IMR-90 (cell line): Measurements from ENCODE around the gene ELMO1. TPM values are rescaled to one million over a fixed set of nuclear protein-coding genes. Genes with fewer than 3 reads are reported as not detected.

Experiments
- ATAC-seq: fragments of 200-7000 bp; cut with Tn5 transposase; 2 replicates; pipeline ENCODE4 v1.9.1; 2020; ENCODE audit warnings: low read depth, mild to moderate bottlenecking, moderate library complexity
- BruUV-seq: library from RNA; stranded (reverse); fragments of 400-500 nt; replicated peaks from 2 replicates; lab custom pipeline; 2021; lab: Mats Ljungman, UMichigan
- CTCF ChIA-PET: fragments of 300-600 bp; formaldehyde crosslinking; extraction: SDS; loops from one replicate; lab custom pipeline; 2021; ENCODE audit warnings: antibody characterized with exemption; lab: Yijun Ruan, JAX
- POLR2A ChIA-PET: fragments of 300-600 bp; sonication (Branson Sonifier 250); formaldehyde crosslinking; loops from one replicate; lab custom pipeline; 2022; ENCODE audit warnings: antibody characterized with exemption; ENCODE audit not compliant: unreplicated experiment; lab: Charles Lee
- DNase-seq: peaks from one replicate; pipeline ENCODE4 v3.0.0; 2013
- H2AFZ ChIP-seq: replicated peaks from 2 replicates; pipeline ENCODE3; 2013; ENCODE audit warnings: low read length, mild to moderate bottlenecking; ENCODE audit not compliant: poor library complexity
- H2AK5ac ChIP-seq: 2 replicates; pipeline ENCODE4 v1.6.1; 2013; ENCODE audit warnings: low read depth, low read length, inconsistent platforms
- H2AK9ac ChIP-seq: replicated peaks from 2 replicates; pipeline ENCODE3; 2013; ENCODE audit warnings: mild to moderate bottlenecking, low read depth, low read length, moderate library complexity; ENCODE audit not compliant: poor library complexity
- H2BK120ac ChIP-seq: 2 replicates; pipeline ENCODE4 v1.6.1; 2013; ENCODE audit warnings: low read depth, low read length, inconsistent platforms
- H2BK15ac ChIP-seq: 3 replicates; pipeline ENCODE4 v1.6.1; 2013; ENCODE audit warnings: low read depth, low read length, inconsistent platforms
- H2BK20ac ChIP-seq: 2 replicates; pipeline ENCODE4 v1.6.1; 2013; ENCODE audit warnings: low read depth, mild to moderate bottlenecking, inconsistent platforms, low read length, moderate library complexity
- H2BK5ac ChIP-seq: 2 replicates; pipeline ENCODE4 v1.6.1; 2013; ENCODE audit warnings: mild to moderate bottlenecking, low read depth, low read length, inconsistent platforms; ENCODE audit not compliant: poor library complexity, severe bottlenecking
- H3K14ac ChIP-seq: replicated peaks from 2 replicates; pipeline ENCODE4 v1.6.1; 2013; ENCODE audit warnings: low read depth, low read length, inconsistent platforms
- H3K18ac ChIP-seq: 2 replicates; pipeline ENCODE4 v1.6.1; 2013; ENCODE audit warnings: low read depth, low read length, control low read depth
- H3K23ac ChIP-seq: 2 replicates; pipeline ENCODE4 v1.6.1; 2013; ENCODE audit warnings: low read depth, low read length, inconsistent platforms
- H3K27ac ChIP-seq: 2 replicates; pipeline ENCODE4 v1.5.1; 2013; ENCODE audit warnings: mild to moderate bottlenecking, control low read depth, low read length; ENCODE audit not compliant: insufficient read depth
- H3K27me3 ChIP-seq: 2 replicates; pipeline ENCODE4 v1.6.1; 2013; ENCODE audit warnings: low read length; ENCODE audit not compliant: control insufficient read depth, insufficient read depth
- H3K36me3 ChIP-seq: 2 replicates; pipeline ENCODE4 v1.6.1; 2013; ENCODE audit warnings: low read length, mixed read lengths; ENCODE audit not compliant: control insufficient read depth, insufficient read depth
- H3K4ac ChIP-seq: 2 replicates; pipeline ENCODE4 v1.6.1; 2013; ENCODE audit warnings: low read depth, low read length, inconsistent platforms
- H3K4me1 ChIP-seq: 2 replicates; pipeline ENCODE4 v1.6.1; 2013; ENCODE audit warnings: low read length, mixed read lengths; ENCODE audit not compliant: control insufficient read depth, insufficient read depth
- H3K4me2 ChIP-seq: 2 replicates; pipeline ENCODE4 v1.6.1; 2013; ENCODE audit warnings: low read depth, mild to moderate bottlenecking, control low read depth, low read length, moderate library complexity
- H3K4me3 ChIP-seq: 2 replicates; pipeline ENCODE4 v1.5.1; 2013; ENCODE audit warnings: low read depth, mild to moderate bottlenecking, control low read depth, low read length, moderate library complexity; ENCODE audit not compliant: insufficient read depth
- H3K56ac ChIP-seq: 2 replicates; pipeline ENCODE4 v1.6.1; 2013; ENCODE audit warnings: low read length, inconsistent platforms; ENCODE audit not compliant: insufficient read depth; ENCODE audit errors: extremely low read depth
- H3K79me1 ChIP-seq, 2 experiments: 2 replicates each; pipeline ENCODE4 v1.6.1; 2013; ENCODE audit warnings: low read length in 2 of 2, inconsistent platforms in 1 of 2, low read depth in 1 of 2
- H3K9ac ChIP-seq: 2 replicates; pipeline ENCODE4 v1.6.1; 2013; ENCODE audit warnings: low read depth, low read length, control low read depth
- H3K9me1 ChIP-seq: 2 replicates; pipeline ENCODE4 v1.6.1; 2013; ENCODE audit warnings: low read length, inconsistent platforms; ENCODE audit not compliant: insufficient read depth
- H3K9me3 ChIP-seq: 2 replicates; pipeline ENCODE4 v1.6.1; 2013; ENCODE audit warnings: low read length; ENCODE audit not compliant: control insufficient read depth, insufficient read depth
- H4K20me1 ChIP-seq: 2 replicates; pipeline ENCODE4 v1.6.1; 2013; ENCODE audit warnings: low read length, inconsistent platforms; ENCODE audit not compliant: insufficient read depth
- H4K5ac ChIP-seq: 2 replicates; pipeline ENCODE4 v1.6.1; 2013; ENCODE audit warnings: mild to moderate bottlenecking, low read depth, low read length, control low read depth
- H4K8ac ChIP-seq, 2 experiments: 2 replicates each; pipeline ENCODE4 v1.6.1; 2013; ENCODE audit warnings: low read depth in 2 of 2, low read length in 2 of 2, control low read depth in 1 of 2, inconsistent platforms in 1 of 2
- H4K91ac ChIP-seq: 2 replicates; pipeline ENCODE4 v1.6.1; 2013; ENCODE audit warnings: low read depth, low read length, inconsistent platforms; ENCODE audit not compliant: insufficient read depth
- BHLHE40 ChIP-seq: fragments of 150-350 bp; IDR thresholded peaks from 2 replicates; pipeline ENCODE4 v1.6.1; 2016; ENCODE audit warnings: mild to moderate bottlenecking, low read depth, low read length
- CHD1 ChIP-seq: IDR thresholded peaks from 2 replicates; pipeline ENCODE4 v1.6.1; 2012; ENCODE audit warnings: low read depth, low read length, improper control_type of control experiment
- CTCF ChIP-seq: conservative IDR thresholded peaks from 2 replicates; pipeline ENCODE4 v1.5.1; 2012; ENCODE audit warnings: mild to moderate bottlenecking, low read depth, low read length, improper control_type of control experiment
- ELK1 ChIP-seq: fragments of 150-350 bp; IDR thresholded peaks from 2 replicates; pipeline ENCODE4 v1.6.1; 2016; ENCODE audit warnings: low read depth, mild to moderate bottlenecking, low read length, moderate library complexity, borderline replicate concordance
- MAFK ChIP-seq: IDR thresholded peaks from 2 replicates; pipeline ENCODE4 v1.6.1; 2012; ENCODE audit warnings: low read depth, low read length, improper control_type of control experiment
- MXI1 ChIP-seq: IDR thresholded peaks from 2 replicates; pipeline ENCODE4 v1.6.1; 2012; ENCODE audit warnings: low read depth, mild to moderate bottlenecking, low read length, moderate library complexity, borderline replicate concordance
- POLR2A ChIP-seq: IDR thresholded peaks from 2 replicates; pipeline ENCODE4 v1.6.1; 2012; ENCODE audit warnings: mild to moderate bottlenecking, low read depth, low read length
- RCOR1 ChIP-seq: IDR thresholded peaks from 2 replicates; pipeline ENCODE4 v1.6.1; 2012; ENCODE audit warnings: mild to moderate bottlenecking, low read length, improper control_type of control experiment; ENCODE audit not compliant: insufficient replicate concordance
- WGBS, 2 experiments: methylation state at CpG; one replicate each; pipeline versions ENCODE4 v1.1.5 to v1.1.7; 2013; ENCODE audit warnings: missing lambda C conversion rate in 2 of 2; ENCODE audit not compliant: insufficient read length in 1 of 2; ENCODE audit errors: extremely low coverage in 2 of 2; 5-methylcytosine and 5-hydroxymethylcytosine counted together
- dilution Hi-C: fragments of 300-500 bp; cut with HindIII; formaldehyde crosslinking; loops from one replicate; pipeline ENCODE4 v1.14.3; 2018; ENCODE audit warnings: low sequenced_read_pairs; ENCODE audit not compliant: unreplicated experiment
- in situ Hi-C: fragments of 300-500 bp; cut with MboI; formaldehyde crosslinking; loops from 3 replicates; pipeline ENCODE4 v1.14.3; 2019; ENCODE audit warnings: low sequenced_read_pairs, inconsistent platforms, mixed read lengths
- intact Hi-C: fragments of 100-400 bp; cut with micrococcal nuclease; formaldehyde crosslinking; loops from 2 replicates; pipeline ENCODE4 v1.10.0; 2022
- polyA plus RNA-seq, 3 experiments: library from polyadenylated mRNA; depleted of rRNA; stranded (reverse); fragments of >200 nt; gene quantifications; 2 replicates each; pipeline ENCODE4 v1.2.3, GENCODE V29; 2012; ENCODE audit warnings: low replicate concordance in 1 of 3
- total RNA-seq: library from RNA; depleted of rRNA; stranded (reverse); fragments of >200 nt; gene quantifications from 2 replicates; pipeline ENCODE4 v1.2.3, GENCODE V29; 2012
- TF ChIP-seq, protein P1 (sequence below): fragments of 150-350 bp; IDR thresholded peaks from 2 replicates; pipeline ENCODE4 v1.6.1; 2017; ENCODE audit warnings: mild to moderate bottlenecking, antibody characterized with exemption, low read length, low read depth

The ELMO1 gene
- total and polyA plus RNA-seq, 2 of the 4 experiments (the other 2 are of a cell fraction), result 0.03 TPM; not detected in 1

GRCh38 chr7:37173670-37174069 lies 275.0 kb downstream of the ELMO1 start:
- H3K79me1 ChIP-seq, result no peaks in the 10 kb centered on the region
- no peak overlapping the region for H3K4me2 ChIP-seq

More at GRCh38 chr7:37173670-37174069, 275.0 kb downstream of the ELMO1 start:
- Histone ChIP-seq H2BK120ac (no peak overlapping the region), H3K23ac (no peak overlapping the region), H4K8ac (no peak overlapping the region), H3K9me3 (no peaks in the 10 kb centered on the region), H3K14ac (no peak overlapping the region), H3K9me1 (no peaks in the 10 kb centered on the region), H2AK5ac (no peak overlapping the region), H3K4me1 (no peaks in the 10 kb centered on the region), H2BK20ac (no peak overlapping the region), H2AFZ (no peak overlapping the region), H3K27me3 (no peaks in the 10 kb centered on the region), H3K27ac (no peak overlapping the region), H3K4me3 (no peak overlapping the region), H3K4ac (no peak overlapping the region), H2AK9ac (no peak overlapping the region), H2BK5ac (no peak overlapping the region), H4K91ac (no peak overlapping the region), H2BK15ac (no peak overlapping the region), H3K56ac (no peak overlapping the region), H4K20me1 (no peaks in the 10 kb centered on the region), H4K5ac (no peak overlapping the region), H3K9ac (no peak overlapping the region), H3K18ac (no peak overlapping the region), H3K36me3 (no peaks in the 10 kb centered on the region)
- dilution Hi-C loops (no loop called here), in situ Hi-C loops (no loop called here), intact Hi-C loops (no loop called here)
- TF ChIP-seq CTCF, result no peak
- TF ChIP-seq MAFK, result no peak
- TF ChIP-seq RCOR1, result no peak
- TF ChIP-seq ELK1, result no peak
- no peak for TF ChIP-seq BHLHE40
- TF ChIP-seq, protein P1, sequence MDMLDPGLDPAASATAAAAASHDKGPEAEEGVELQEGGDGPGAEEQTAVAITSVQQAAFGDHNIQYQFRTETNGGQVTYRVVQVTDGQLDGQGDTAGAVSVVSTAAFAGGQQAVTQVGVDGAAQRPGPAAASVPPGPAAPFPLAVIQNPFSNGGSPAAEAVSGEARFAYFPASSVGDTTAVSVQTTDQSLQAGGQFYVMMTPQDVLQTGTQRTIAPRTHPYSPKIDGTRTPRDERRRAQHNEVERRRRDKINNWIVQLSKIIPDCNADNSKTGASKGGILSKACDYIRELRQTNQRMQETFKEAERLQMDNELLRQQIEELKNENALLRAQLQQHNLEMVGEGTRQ, result no peak
- TF ChIP-seq MXI1, result no peak
- no peak for TF ChIP-seq POLR2A
- no peak for TF ChIP-seq CHD1
- ATAC-seq (no peak), DNase-seq (no peak)
- WGBS, 2 experiments, result no CpG with 5 or more reads among the region's 2 CpGs
- POLR2A ChIA-PET, result no interaction called here
- BruUV-seq, result no TSS peak
- CTCF ChIA-PET, result no interaction called here
